Osteocyte (in vitro differentiated cells): ENCODE results near the gene PTPRK. TPM values are rescaled to one million over a fixed set of nuclear protein-coding genes. Genes with fewer than 3 reads are reported as not detected.

Experiments
- DNase-seq: peaks from one replicate; pipeline ENCODE4 v3.0.0; 2021; ENCODE audit warnings: mixed read lengths; ENCODE audit not compliant: unreplicated experiment; ENCODE audit errors: extremely low spot score
- H3K27ac Mint-ChIP-seq: one replicate; pipeline ENCODE4 v1.8.0; 2021; ENCODE audit warnings: mild to moderate bottlenecking, mixed read lengths; ENCODE audit not compliant: unreplicated experiment
- H3K27me3 Mint-ChIP-seq: one replicate; pipeline ENCODE4 v1.8.0; 2021; ENCODE audit warnings: mixed read lengths; ENCODE audit not compliant: unreplicated experiment
- H3K36me3 Mint-ChIP-seq: one replicate; pipeline ENCODE4 v1.8.0; 2021; ENCODE audit warnings: mixed read lengths; ENCODE audit not compliant: unreplicated experiment
- H3K4me1 Mint-ChIP-seq: one replicate; pipeline ENCODE4 v1.8.0; 2021; ENCODE audit warnings: mixed read lengths; ENCODE audit not compliant: unreplicated experiment
- H3K4me3 Mint-ChIP-seq: one replicate; pipeline ENCODE4 v1.8.0; 2021; ENCODE audit warnings: mild to moderate bottlenecking, moderate library complexity, mixed read lengths; ENCODE audit not compliant: unreplicated experiment
- H3K9me3 Mint-ChIP-seq: one replicate; pipeline ENCODE4 v1.8.0; 2021; ENCODE audit warnings: mixed read lengths; ENCODE audit not compliant: unreplicated experiment
- CTCF ChIP-seq: fragments of 200-600 bp; sonication (generic); IDR thresholded peaks from 2 replicates; pipeline ENCODE4 v1.5.0; 2021; ENCODE audit warnings: antibody characterized with exemption, mild to moderate bottlenecking, moderate library complexity
- total RNA-seq: library from RNA; stranded (reverse); gene quantifications from 2 replicates; pipeline ENCODE4 v1.2.1, GENCODE V29; 2021

Gene PTPRK
- total RNA-seq, 1 donor from 2014 or later, result 130 TPM

GRCh38 chr6:128032042-128032441 lies 488.4 kb downstream of the PTPRK start:
- H3K27ac Mint-ChIP-seq, result no peak overlapping the region
- no peak for DNase-seq
- no peak for TF ChIP-seq CTCF
- peaks cover 18% of the 10 kb centered on the region for H3K36me3 Mint-ChIP-seq
- H3K4me1 Mint-ChIP-seq, result no peaks in the 10 kb centered on the region
- H3K27me3 Mint-ChIP-seq, result no peaks in the 10 kb centered on the region
- H3K4me3 Mint-ChIP-seq, result no peak overlapping the region
- H3K9me3 Mint-ChIP-seq, result no peaks in the 10 kb centered on the region

GRCh38 chr6:128029826-128030225 lies 490.6 kb downstream of the PTPRK start:
- no peak overlapping the region for H3K27ac Mint-ChIP-seq
- peaks cover 13% of the 10 kb centered on the region for H3K36me3 Mint-ChIP-seq
- H3K4me3 Mint-ChIP-seq, result no peak overlapping the region
- H3K27me3 Mint-ChIP-seq, result no peaks in the 10 kb centered on the region
- peaks cover 1% of the 10 kb centered on the region for H3K4me1 Mint-ChIP-seq
- no peak for TF ChIP-seq CTCF
- no peak for DNase-seq
- no peaks in the 10 kb centered on the region for H3K9me3 Mint-ChIP-seq

- H3K4me3 Mint-ChIP-seq, result no peak overlapping the region
- DNase-seq, result no peak
- peaks cover 5% of the 10 kb centered on the region for H3K4me1 Mint-ChIP-seq
- H3K27me3 Mint-ChIP-seq, result no peaks in the 10 kb centered on the region
- H3K36me3 Mint-ChIP-seq, result peaks cover 12% of the 10 kb centered on the region
- H3K27ac Mint-ChIP-seq, result no peak overlapping the region
- no peaks in the 10 kb centered on the region for H3K9me3 Mint-ChIP-seq
- TF ChIP-seq CTCF, result no peak
Observed at GRCh38 chr6:128028183-128028582, 492.2 kb downstream of the PTPRK start.

DNA sequence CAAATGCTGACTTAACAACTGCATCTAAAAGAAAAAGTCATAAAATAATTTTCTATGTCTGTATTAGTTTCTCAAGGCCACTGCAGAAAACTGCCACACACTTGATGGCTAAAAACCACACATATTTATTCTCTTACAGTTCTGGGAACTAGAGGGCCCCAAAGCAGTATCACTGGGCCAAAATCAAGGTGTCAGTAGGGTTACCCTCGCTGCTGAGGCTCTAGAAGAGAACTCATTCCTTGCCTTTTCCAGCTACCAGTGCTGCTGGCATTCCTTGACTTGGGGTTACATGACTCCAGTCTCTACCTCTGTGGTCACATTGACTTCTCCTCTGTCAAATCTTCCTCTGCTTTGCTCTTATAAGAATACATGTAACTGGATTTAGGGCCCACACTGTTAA lies 494.9 kb downstream of the PTPRK start:
- Mint-ChIP-seq H3K27me3 (no peaks in the 10 kb centered on the region), H3K27ac (no peak overlapping the region), H3K36me3 (peaks cover 5% of the 10 kb centered on the region), H3K9me3 (no peaks in the 10 kb centered on the region), H3K4me3 (no peak overlapping the region), H3K4me1 (peaks cover 7% of the 10 kb centered on the region)
- no peak for TF ChIP-seq CTCF
- no peak for DNase-seq

DNA sequence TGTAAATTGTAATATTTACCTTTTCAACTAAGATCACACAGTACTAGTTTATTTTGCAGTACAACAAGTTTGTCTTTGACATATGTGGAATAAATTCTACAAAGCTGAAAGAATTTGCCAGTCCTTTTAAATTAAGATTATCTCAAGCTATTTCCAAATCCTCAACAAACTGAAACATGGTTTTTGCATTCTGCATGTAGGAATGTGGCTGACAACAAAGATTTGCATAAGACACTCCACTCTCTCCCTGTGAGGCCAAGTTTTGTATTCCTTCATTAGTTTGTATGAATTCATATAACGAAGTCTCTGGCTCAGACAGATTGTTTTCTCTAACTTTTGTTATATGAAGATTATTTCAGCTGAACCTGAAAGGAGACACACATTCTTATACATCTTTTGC lies 495.4 kb downstream of the PTPRK start:
- no peak for DNase-seq
- Mint-ChIP-seq H3K27me3 (no peaks in the 10 kb centered on the region), H3K4me3 (no peak overlapping the region), H3K4me1 (peaks cover 7% of the 10 kb centered on the region), H3K27ac (no peak overlapping the region), H3K36me3 (peaks cover 6% of the 10 kb centered on the region), H3K9me3 (no peaks in the 10 kb centered on the region)
- no peak for TF ChIP-seq CTCF
